ENCODE data around the gene FAT1.

The FAT1 gene

GRCh38 chr4:186724864-186725468 is 1.3 kb upstream of the FAT1 start:
- Histone ChIP-seq H3K9me3 (no peaks in the 10 kb centered on the region), H3K36me3 (no peaks in the 10 kb centered on the region), H3K27me3 (peaks cover 82% of the 10 kb centered on the region), H3K4me1 (no peaks in the 10 kb centered on the region), H3K4me3 (ENCODE audit: low read depth, low read length) (no peak overlapping the region; the same call in 1 of the 2 replicates)
- TF ChIP-seq, protein P1, sequence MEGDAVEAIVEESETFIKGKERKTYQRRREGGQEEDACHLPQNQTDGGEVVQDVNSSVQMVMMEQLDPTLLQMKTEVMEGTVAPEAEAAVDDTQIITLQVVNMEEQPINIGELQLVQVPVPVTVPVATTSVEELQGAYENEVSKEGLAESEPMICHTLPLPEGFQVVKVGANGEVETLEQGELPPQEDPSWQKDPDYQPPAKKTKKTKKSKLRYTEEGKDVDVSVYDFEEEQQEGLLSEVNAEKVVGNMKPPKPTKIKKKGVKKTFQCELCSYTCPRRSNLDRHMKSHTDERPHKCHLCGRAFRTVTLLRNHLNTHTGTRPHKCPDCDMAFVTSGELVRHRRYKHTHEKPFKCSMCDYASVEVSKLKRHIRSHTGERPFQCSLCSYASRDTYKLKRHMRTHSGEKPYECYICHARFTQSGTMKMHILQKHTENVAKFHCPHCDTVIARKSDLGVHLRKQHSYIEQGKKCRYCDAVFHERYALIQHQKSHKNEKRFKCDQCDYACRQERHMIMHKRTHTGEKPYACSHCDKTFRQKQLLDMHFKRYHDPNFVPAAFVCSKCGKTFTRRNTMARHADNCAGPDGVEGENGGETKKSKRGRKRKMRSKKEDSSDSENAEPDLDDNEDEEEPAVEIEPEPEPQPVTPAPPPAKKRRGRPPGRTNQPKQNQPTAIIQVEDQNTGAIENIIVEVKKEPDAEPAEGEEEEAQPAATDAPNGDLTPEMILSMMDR (IDR thresholded peaks at IDR 0.05; ENCODE audit: low read depth, low read length): no peak
- no peak for DNase-seq

DNA sequence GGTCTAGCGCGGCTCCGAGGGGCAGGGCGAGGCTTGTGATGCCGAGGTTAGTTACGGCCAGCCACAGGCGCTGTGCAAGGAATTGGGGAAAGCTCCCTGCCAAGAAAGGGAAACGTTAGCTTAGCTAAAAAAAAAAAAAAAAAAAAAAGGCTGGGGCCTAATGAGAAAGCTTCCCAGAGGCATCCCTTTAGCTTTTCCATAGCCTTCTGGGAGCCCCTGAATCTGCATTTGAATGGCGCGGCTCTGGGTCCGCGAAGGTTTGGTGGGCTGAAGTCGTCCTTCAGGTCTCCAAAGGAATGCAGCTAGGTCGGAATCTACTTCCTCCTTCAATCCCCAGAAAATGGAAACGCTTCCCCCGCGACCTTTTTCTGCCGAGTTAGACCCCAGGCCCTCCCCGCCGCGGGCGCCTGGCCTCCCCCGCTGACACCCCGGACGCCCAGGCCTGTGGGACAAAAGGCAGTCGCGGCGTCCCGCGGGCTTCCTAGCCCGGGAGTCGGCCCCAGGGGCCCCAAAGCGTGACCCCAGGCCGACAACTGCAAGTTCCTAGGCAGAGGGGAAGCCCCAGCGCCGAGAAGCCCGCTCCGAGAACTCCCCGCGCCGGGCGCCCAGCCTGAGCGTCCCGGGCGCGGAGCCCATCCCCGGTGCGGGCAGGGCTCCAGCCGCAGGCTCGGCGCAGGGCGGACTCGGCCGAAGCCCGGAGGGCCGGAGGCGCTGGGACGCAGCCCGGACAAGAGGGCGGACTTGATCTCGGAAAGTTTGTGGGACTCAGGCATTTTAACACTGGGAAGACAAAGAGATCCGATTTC is 605 bp upstream of the FAT1 start:
- H3K4me1 ChIP-seq: no peaks in the 10 kb centered on the region
- H3K36me3 ChIP-seq: no peaks in the 10 kb centered on the region
- H3K27me3 ChIP-seq: peaks cover 82% of the 10 kb centered on the region
- H3K9me3 ChIP-seq: no peaks in the 10 kb centered on the region
- TF ChIP-seq, protein P1 (IDR thresholded peaks at IDR 0.05; ENCODE audit: low read depth, low read length): no peak
- peak overlapping the region; percentile 42 for H3K4me3 ChIP-seq (ENCODE audit: low read depth, low read length)
- DNase-seq: no peak

- DNase-seq: peak; percentile 19
- Histone ChIP-seq H3K4me3 (ENCODE audit: low read depth, low read length) (peak overlapping the region; percentile 36), H3K9me3 (no peaks in the 10 kb centered on the region), H3K4me1 (no peaks in the 10 kb centered on the region), H3K27me3 (peaks cover 68% of the 10 kb centered on the region), H3K36me3 (no peaks in the 10 kb centered on the region)
- TF ChIP-seq, protein P1 (IDR thresholded peaks at IDR 0.05; ENCODE audit: low read depth, low read length): no peak
These were observed 812 bp downstream of the FAT1 start for GRCh38 chr4:186722796-186723291.

- H3K4me1 ChIP-seq: no peaks in the 10 kb centered on the region
- peaks cover 40% of the 10 kb centered on the region for H3K27me3 ChIP-seq
- DNase-seq: peak; percentile 24
- H3K9me3 ChIP-seq: no peaks in the 10 kb centered on the region
- TF ChIP-seq, protein P1 (IDR thresholded peaks at IDR 0.05; ENCODE audit: low read depth, low read length): peak; percentile 58
- no peak overlapping the region for H3K4me3 ChIP-seq (ENCODE audit: low read depth, low read length)
- no peaks in the 10 kb centered on the region for H3K36me3 ChIP-seq
These were observed 3.5 kb downstream of the FAT1 start for GRCh38 chr4:186719925-186720694.

DNA sequence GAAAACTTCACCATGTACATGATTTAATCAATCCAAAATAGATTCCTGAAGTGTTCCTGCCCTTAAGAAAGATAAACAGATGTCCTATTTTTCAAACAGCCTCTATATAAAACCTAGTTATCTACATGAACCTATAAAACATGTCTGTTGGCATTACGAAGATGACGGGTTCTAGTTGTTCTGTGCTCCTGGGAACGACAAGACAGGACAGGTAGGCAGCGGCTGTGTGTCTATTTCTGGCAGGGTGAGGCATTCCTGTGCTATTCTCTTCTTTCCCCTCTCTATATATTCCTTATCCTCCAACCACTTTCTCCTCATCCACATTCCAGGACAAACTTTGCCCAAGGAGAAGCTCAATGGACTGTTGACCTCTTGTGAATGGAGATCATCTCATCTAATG is 6.1 kb downstream of the FAT1 start:
- Histone ChIP-seq H3K4me3 (ENCODE audit: low read depth, low read length) (no peak overlapping the region), H3K36me3 (no peaks in the 10 kb centered on the region), H3K4me1 (no peaks in the 10 kb centered on the region), H3K27me3 (peaks cover 15% of the 10 kb centered on the region), H3K9me3 (no peaks in the 10 kb centered on the region)
- TF ChIP-seq, protein P1 (IDR thresholded peaks at IDR 0.05; ENCODE audit: low read depth, low read length): no peak
- no peak for DNase-seq
